B cell (primary cell): ENCODE measurements around the gene FADD. TPM values are rescaled to one million over a fixed set of nuclear protein-coding genes. Genes with fewer than 3 reads are reported as not detected.

Experiments used
- ATAC-seq: fragments of 200-7000 bp; cut with Tn5 transposase; one replicate; pipeline ENCODE4 v1.10.0; 2021; ENCODE audit warnings: low read depth, mild to moderate bottlenecking, moderate number of reproducible peaks, moderate library complexity
- CTCF ChIA-PET: fragments of 350-600 bp; sonication (Branson Sonifier 250); formaldehyde crosslinking; loops from one replicate; lab custom pipeline; 2021; ENCODE audit warnings: antibody characterized with exemption, inconsistent platforms; lab: Charles Lee
- POLR2A ChIA-PET: fragments of 350-600 bp; sonication (Branson Sonifier 250); formaldehyde crosslinking; loops from one replicate; lab custom pipeline; 2021; ENCODE audit warnings: antibody characterized with exemption; lab: Charles Lee
- DNase-seq: peaks from one replicate; pipeline ENCODE4 v3.0.0; 2013
- H2AFZ ChIP-seq: 2 replicates; pipeline ENCODE4 v1.6.1; 2012; ENCODE audit warnings: mild to moderate bottlenecking, low read depth, low read length; ENCODE audit not compliant: insufficient read depth, poor library complexity, severe bottlenecking
- H3K27ac ChIP-seq, 2 donors: 1 replicate in 1 of 2; 2 replicates in 1 of 2; pipeline ENCODE4 v1.5.1; 2012 to 2013; ENCODE audit warnings: low read length in 2 of 2, mild to moderate bottlenecking in 2 of 2, moderate library complexity in 1 of 2
- H3K27me3 ChIP-seq, 4 experiments: fragments of 200-600 bp in 1 of 4; sonication (generic) in 1 of 4; replicated peaks in 1 of 4; 1 replicate in 2 of 4; 2 replicates in 2 of 4; pipeline versions ENCODE4 v1.6.1 to v1.7.0; 2013 to 2016; ENCODE audit warnings: low read length in 3 of 4, mild to moderate bottlenecking in 2 of 4, mixed read lengths in 1 of 4, moderate library complexity in 1 of 4; ENCODE audit not compliant: insufficient read depth in 4 of 4, control insufficient read depth in 3 of 4; ENCODE audit errors: control extremely low read depth in 1 of 4
- H3K36me3 ChIP-seq, 2 experiments: replicated peaks in 1 of 2; 1 replicate in 1 of 2; 2 replicates in 1 of 2; pipeline versions ENCODE4 v1.6.1 to v1.7.1; 2013; ENCODE audit warnings: low read length in 1 of 2; ENCODE audit not compliant: insufficient read depth in 2 of 2, control insufficient read depth in 1 of 2; ENCODE audit errors: control extremely low read depth in 1 of 2, extremely low read depth in 1 of 2
- H3K4me1 ChIP-seq, 2 donors: fragments of 200-600 bp in 1 of 2; sonication (generic) in 1 of 2; 1 replicate in 1 of 2; 2 replicates in 1 of 2; pipeline versions ENCODE4 v1.5.1 to v1.6.1; 2013 to 2017; ENCODE audit warnings: low read length in 2 of 2; ENCODE audit not compliant: control insufficient read depth in 2 of 2, insufficient read depth in 2 of 2
- H3K4me2 ChIP-seq: replicated peaks from 2 replicates; pipeline ENCODE3; 2012; ENCODE audit warnings: mild to moderate bottlenecking, low read depth, low read length; ENCODE audit not compliant: poor library complexity, severe bottlenecking
- H3K4me3 ChIP-seq, 5 experiments: fragments of 200-600 bp in 1 of 5; sonication (generic) in 1 of 5; 1 replicate in 3 of 5; 2 replicates in 2 of 5; pipeline versions ENCODE4 v1.5.1 to v1.7.0; 2011 to 2016; ENCODE audit warnings: low read length in 4 of 5, mild to moderate bottlenecking in 4 of 5, low read depth in 2 of 5, control low read depth in 1 of 5, moderate library complexity in 1 of 5; ENCODE audit not compliant: insufficient read depth in 1 of 5; ENCODE audit errors: control extremely low read depth in 1 of 5, extremely low read depth in 1 of 5
- H3K79me2 ChIP-seq: fragments of 200-600 bp; sonication (generic); one replicate; pipeline ENCODE4 v1.6.0; 2016; ENCODE audit warnings: low read length; ENCODE audit not compliant: control insufficient read depth, insufficient read depth
- H3K9ac ChIP-seq: fragments of 200-600 bp; sonication (generic); 2 replicates; pipeline ENCODE4 v1.6.1; 2017; ENCODE audit warnings: mild to moderate bottlenecking, low read length, moderate library complexity
- H3K9me3 ChIP-seq, 3 donors: one replicate each; pipeline versions ENCODE4 v1.6.1 to v1.7.1; 2013; ENCODE audit warnings: low read length in 2 of 3; ENCODE audit not compliant: control insufficient read depth in 2 of 3, insufficient read depth in 1 of 3; ENCODE audit errors: control extremely low read depth in 1 of 3
- H4K20me1 ChIP-seq: 2 replicates; pipeline ENCODE4 v1.6.0; 2012; ENCODE audit warnings: mild to moderate bottlenecking, low read length; ENCODE audit not compliant: insufficient read depth, control insufficient read depth, poor library complexity, severe bottlenecking
- H3K27ac Mint-ChIP-seq: one replicate; pipeline ENCODE4 v1.8.0; 2021; ENCODE audit warnings: mixed read lengths
- H3K27me3 Mint-ChIP-seq: one replicate; pipeline ENCODE4 v1.8.0; 2021; ENCODE audit warnings: mixed read lengths
- H3K4me1 Mint-ChIP-seq: one replicate; pipeline ENCODE4 v1.8.0; 2021; ENCODE audit warnings: mixed read lengths
- H3K4me3 Mint-ChIP-seq: one replicate; pipeline ENCODE4 v1.8.0; 2021; ENCODE audit warnings: mixed read lengths
- H3K9me3 Mint-ChIP-seq: one replicate; pipeline ENCODE4 v1.8.0; 2022; ENCODE audit warnings: mixed read lengths; ENCODE audit not compliant: insufficient read depth
- EZH2 ChIP-seq: IDR thresholded peaks from 2 replicates; pipeline ENCODE4 v1.6.1; 2012; ENCODE audit warnings: borderline replicate concordance, low read depth, mild to moderate bottlenecking, moderate library complexity, low read length; ENCODE audit not compliant: insufficient read depth, poor library complexity, severe bottlenecking
- WGBS: methylation state at CpG from one replicate; pipeline ENCODE4 v1.1.5; 2013; ENCODE audit warnings: missing lambda C conversion rate; ENCODE audit not compliant: insufficient coverage; 5-methylcytosine and 5-hydroxymethylcytosine counted together
- intact Hi-C: fragments of 100-400 bp; cut with micrococcal nuclease; formaldehyde crosslinking; loops from one replicate; pipeline ENCODE4 v1.10.0; 2022
- polyA plus RNA-seq: library from polyadenylated mRNA; depleted of rRNA; stranded (reverse); fragments of >200 nt; gene quantifications from 2 replicates; pipeline ENCODE4 v1.2.3, GENCODE V29; 2012
- total RNA-seq, 2 donors: library from RNA; stranded (reverse); fragments of 120-200 nt in 1 of 2; gene quantifications; 1 replicate in 1 of 2; 2 replicates in 1 of 2; pipeline versions ENCODE4 v1.2.3 to v1.2.4, GENCODE V29; 2013 to 2022
- TF ChIP-seq, protein P1 (sequence below): fragments of 200-600 bp; IDR thresholded peaks from one replicate; pipeline ENCODE4 v1.8.0; 2022; ENCODE audit warnings: antibody characterized with exemption, mild to moderate bottlenecking

The FADD gene
- total and polyA plus RNA-seq, 2 donors (not counting 1 experiment from before 2014, with no cell fraction given) = 5.4 to 26.6 TPM

DNA sequence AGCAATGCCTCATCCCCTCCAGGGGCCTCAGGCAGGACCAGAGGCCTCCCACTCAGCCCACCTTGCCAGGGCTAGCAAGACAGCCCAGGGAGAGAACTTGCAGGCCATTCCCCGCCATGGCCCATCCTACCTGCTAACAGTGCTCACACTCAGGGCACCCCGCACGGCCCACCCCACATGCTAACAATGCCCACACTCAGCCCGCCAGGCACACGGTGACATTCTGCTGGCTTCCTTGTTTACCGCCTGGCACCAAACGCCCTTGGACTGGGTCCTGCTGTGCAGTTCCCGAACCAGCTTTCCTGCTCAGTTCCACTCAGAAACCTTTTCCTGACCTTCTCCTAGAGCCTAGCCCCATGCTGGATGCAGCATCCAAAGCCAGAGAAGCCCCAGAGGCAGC is 33.5 kb upstream of the FADD start:
- Histone ChIP-seq H3K4me1 (no peaks in the 10 kb centered on the region), H3K9me3 (no peaks in the 10 kb centered on the region), H3K4me2 (no peak overlapping the region), H3K36me3 (no peaks in the 10 kb centered on the region), H3K27me3 (no peaks in the 10 kb centered on the region), H3K79me2 (no peaks in the 10 kb centered on the region), H4K20me1 (no peaks in the 10 kb centered on the region), H3K9ac (no peak overlapping the region), H3K4me3 (no peak overlapping the region), H2AFZ (no peak overlapping the region), H3K27ac (no peak overlapping the region)
- no peaks in the 10 kb centered on the region for H3K4me1 Mint-ChIP-seq
- 85% methylated on average over 8 of the region's 8 CpGs for WGBS
- H3K27ac Mint-ChIP-seq = no peak overlapping the region
- no peaks in the 10 kb centered on the region for H3K9me3 Mint-ChIP-seq
- TF ChIP-seq, protein P1, sequence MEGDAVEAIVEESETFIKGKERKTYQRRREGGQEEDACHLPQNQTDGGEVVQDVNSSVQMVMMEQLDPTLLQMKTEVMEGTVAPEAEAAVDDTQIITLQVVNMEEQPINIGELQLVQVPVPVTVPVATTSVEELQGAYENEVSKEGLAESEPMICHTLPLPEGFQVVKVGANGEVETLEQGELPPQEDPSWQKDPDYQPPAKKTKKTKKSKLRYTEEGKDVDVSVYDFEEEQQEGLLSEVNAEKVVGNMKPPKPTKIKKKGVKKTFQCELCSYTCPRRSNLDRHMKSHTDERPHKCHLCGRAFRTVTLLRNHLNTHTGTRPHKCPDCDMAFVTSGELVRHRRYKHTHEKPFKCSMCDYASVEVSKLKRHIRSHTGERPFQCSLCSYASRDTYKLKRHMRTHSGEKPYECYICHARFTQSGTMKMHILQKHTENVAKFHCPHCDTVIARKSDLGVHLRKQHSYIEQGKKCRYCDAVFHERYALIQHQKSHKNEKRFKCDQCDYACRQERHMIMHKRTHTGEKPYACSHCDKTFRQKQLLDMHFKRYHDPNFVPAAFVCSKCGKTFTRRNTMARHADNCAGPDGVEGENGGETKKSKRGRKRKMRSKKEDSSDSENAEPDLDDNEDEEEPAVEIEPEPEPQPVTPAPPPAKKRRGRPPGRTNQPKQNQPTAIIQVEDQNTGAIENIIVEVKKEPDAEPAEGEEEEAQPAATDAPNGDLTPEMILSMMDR = no peak
- no peak for TF ChIP-seq EZH2
- H3K4me3 Mint-ChIP-seq = no peak overlapping the region
- no peak for DNase-seq
- ATAC-seq = no peak
- POLR2A ChIA-PET = no interaction called here
- intact Hi-C loops = no loop called here
- peaks cover 6% of the 10 kb centered on the region for H3K27me3 Mint-ChIP-seq
- CTCF ChIA-PET = no interaction called here

DNA sequence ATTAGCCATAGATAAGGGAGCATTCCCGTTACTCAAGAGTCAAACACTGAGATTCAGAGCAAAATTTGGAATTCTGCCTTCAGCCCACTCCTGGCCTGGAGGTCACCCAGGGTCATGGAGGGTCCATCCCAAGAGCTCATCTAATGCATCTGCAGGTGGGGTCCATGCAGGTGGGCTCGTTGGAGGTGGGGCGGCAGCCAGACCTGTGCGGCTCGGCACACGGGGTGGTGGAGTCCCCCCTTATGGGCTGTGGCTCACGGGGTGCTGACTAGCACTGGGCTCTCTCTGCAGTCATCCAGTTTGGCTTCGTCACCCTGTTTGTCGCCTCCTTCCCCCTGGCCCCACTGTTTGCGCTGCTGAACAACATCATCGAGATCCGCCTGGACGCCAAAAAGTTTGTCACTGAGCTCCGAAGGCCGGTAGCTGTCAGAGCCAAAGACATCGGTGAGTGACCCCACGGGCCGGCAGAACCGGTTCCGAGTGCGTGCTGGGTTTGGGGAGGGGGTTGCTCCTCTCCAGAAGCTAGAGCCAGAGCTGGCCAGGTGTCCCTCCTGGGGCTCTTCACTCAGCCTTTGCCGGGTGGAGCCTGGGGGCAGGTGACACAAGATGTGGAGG is 32.4 kb upstream of the FADD start:
- H3K79me2 ChIP-seq = no peaks in the 10 kb centered on the region
- intact Hi-C loops = no loop called here
- ChIA-PET POLR2A (no interaction called here), CTCF (no interaction called here)
- Mint-ChIP-seq H3K9me3 (no peaks in the 10 kb centered on the region), H3K27ac (no peak overlapping the region), H3K4me1 (no peaks in the 10 kb centered on the region), H3K4me3 (no peak overlapping the region), H3K27me3 (peaks cover 6% of the 10 kb centered on the region)
- no peaks in the 10 kb centered on the region for H3K27me3 ChIP-seq
- H3K27ac ChIP-seq = no peak overlapping the region
- no peaks in the 10 kb centered on the region for H4K20me1 ChIP-seq
- H3K4me1 ChIP-seq = no peaks in the 10 kb centered on the region
- H3K9ac ChIP-seq = no peak overlapping the region
- DNase-seq (no peak), ATAC-seq (no peak)
- H2AFZ ChIP-seq = no peak overlapping the region
- H3K4me3 ChIP-seq = no peak overlapping the region
- WGBS = 93% methylated on average over 17 of the region's 22 CpGs
- TF ChIP-seq, protein P1 = no peak
- TF ChIP-seq EZH2 = no peak
- H3K9me3 ChIP-seq = no peaks in the 10 kb centered on the region
- H3K36me3 ChIP-seq = no peaks in the 10 kb centered on the region
- H3K4me2 ChIP-seq = no peak overlapping the region
